ENCODE data around the gene HMG20B.

GRCh38 chr19:3538258-3538929 lies 34.4 kb upstream of the HMG20B start:
- no peak for TF ChIP-seq MAX (IDR thresholded peaks at IDR 0.05)
- TF ChIP-seq EP300 (IDR thresholded peaks at IDR 0.05; ENCODE audit: borderline replicate concordance): no peak
- TF ChIP-seq REST (IDR thresholded peaks at IDR 0.05; ENCODE audit: low read depth): no peak
- no peak for TF ChIP-seq USF1 (IDR thresholded peaks at IDR 0.05)
- TF ChIP-seq RAD21 (IDR thresholded peaks at IDR 0.05; ENCODE audit: low read depth): no peak
- TF ChIP-seq ZBTB7A (IDR thresholded peaks at IDR 0.05; ENCODE audit: low read depth): no peak
- TF ChIP-seq EGR1 (IDR thresholded peaks at IDR 0.05): no peak
- no peak for TF ChIP-seq YY1 (IDR thresholded peaks at IDR 0.05; ENCODE audit: low read depth)
- TF ChIP-seq CEBPB (IDR thresholded peaks at IDR 0.05): no peak
- no peak for TF ChIP-seq FOXM1 (IDR thresholded peaks at IDR 0.05; ENCODE audit: borderline replicate concordance, low read depth)
- no peak for TF ChIP-seq TAF1 (IDR thresholded peaks at IDR 0.05; ENCODE audit: low read depth)
